A673 (cell line): ENCODE results near the gene CCDC6. TPM values are rescaled to one million over a fixed set of nuclear protein-coding genes. Genes with fewer than 3 reads are reported as not detected.
A peak's percentile ranks its signal among the peaks of the same experiment; 100 is the strongest.

Source experiments
- BruUV-seq: library from RNA; stranded (reverse); fragments of 400-500 nt; replicated peaks from 2 replicates; lab custom pipeline; 2021; lab: Mats Ljungman, UMichigan
- CTCF ChIA-PET: fragments of 300-600 bp; sonication (Branson Sonifier 250); formaldehyde crosslinking; loops from one replicate; lab custom pipeline; 2022; ENCODE audit warnings: antibody characterized with exemption; lab: Charles Lee
- POLR2A ChIA-PET: fragments of 300-600 bp; sonication (Branson Sonifier 250); formaldehyde crosslinking; loops from one replicate; lab custom pipeline; 2022; ENCODE audit warnings: antibody characterized with exemption; ENCODE audit not compliant: low non-redundant PET; lab: Charles Lee
- DNase-seq: peaks from one replicate; pipeline ENCODE4 v3.0.0-alpha.2; 2015; ENCODE audit warnings: low spot score
- H3K27ac ChIP-seq: fragments of 200-600 bp; sonication (generic); 2 replicates; pipeline ENCODE4 v1.5.1; 2016; ENCODE audit warnings: mixed run types, low read depth, mild to moderate bottlenecking, mixed read lengths, antibody characterized with exemption, low read length; ENCODE audit not compliant: poor library complexity, severe bottlenecking
- H3K27me3 ChIP-seq: fragments of 200-600 bp; sonication (generic); replicated peaks from 2 replicates; pipeline ENCODE4 v1.6.1; 2017; ENCODE audit warnings: mixed run types, low read depth, mild to moderate bottlenecking, mixed read lengths, antibody characterized with exemption, low read length; ENCODE audit not compliant: insufficient read depth, poor library complexity
- H3K36me3 ChIP-seq: fragments of 200-600 bp; sonication (generic); 2 replicates; pipeline ENCODE4 v1.6.1; 2016; ENCODE audit warnings: mixed run types, mild to moderate bottlenecking, mixed read lengths, antibody characterized with exemption, low read length; ENCODE audit not compliant: insufficient read depth, poor library complexity, severe bottlenecking
- H3K4me1 ChIP-seq: fragments of 200-600 bp; sonication (generic); 2 replicates; pipeline ENCODE4 v1.6.1; 2017; ENCODE audit warnings: mixed run types, mild to moderate bottlenecking, mixed read lengths, antibody characterized with exemption, low read length; ENCODE audit not compliant: insufficient read depth, poor library complexity, severe bottlenecking
- H3K4me3 ChIP-seq: fragments of 200-600 bp; sonication (generic); 2 replicates; pipeline ENCODE4 v1.5.1; 2016; ENCODE audit warnings: low read depth, mixed run types, mild to moderate bottlenecking, mixed read lengths, low read length; ENCODE audit not compliant: poor library complexity, severe bottlenecking
- H3K9me3 ChIP-seq: fragments of 200-600 bp; sonication (generic); 2 replicates; pipeline ENCODE4 v1.6.1; 2016; ENCODE audit warnings: mixed run types, low read depth, mild to moderate bottlenecking, mixed read lengths, antibody characterized with exemption, low read length; ENCODE audit not compliant: poor library complexity, severe bottlenecking
- EZH2 ChIP-seq: fragments of 200-600 bp; sonication (generic); IDR thresholded peaks from 2 replicates; pipeline ENCODE4 v1.6.1; 2017; ENCODE audit warnings: borderline replicate concordance, low read depth, mild to moderate bottlenecking, mixed read lengths, antibody characterized with exemption, low read length; ENCODE audit not compliant: poor library complexity, severe bottlenecking
- intact Hi-C: fragments of 100-400 bp; cut with micrococcal nuclease; formaldehyde crosslinking; loops from one replicate; pipeline ENCODE4 v1.10.0; 2022; ENCODE audit not compliant: unreplicated experiment
- total RNA-seq: library from RNA; stranded (reverse); gene quantifications from 2 replicates; pipeline ENCODE4 v1.2.3, GENCODE V29; 2021
- TF ChIP-seq, protein P1 (sequence below): fragments of 300-800, 200-600 bp; sonication (generic); conservative IDR thresholded peaks from 2 replicates; pipeline ENCODE4 v1.5.1; 2017; ENCODE audit warnings: low read depth, mild to moderate bottlenecking, antibody characterized with exemption, low read length, moderate library complexity, mixed read lengths

Gene CCDC6
- total RNA-seq, 1 experiment from 2014 or later: 28.1 TPM

DNA sequence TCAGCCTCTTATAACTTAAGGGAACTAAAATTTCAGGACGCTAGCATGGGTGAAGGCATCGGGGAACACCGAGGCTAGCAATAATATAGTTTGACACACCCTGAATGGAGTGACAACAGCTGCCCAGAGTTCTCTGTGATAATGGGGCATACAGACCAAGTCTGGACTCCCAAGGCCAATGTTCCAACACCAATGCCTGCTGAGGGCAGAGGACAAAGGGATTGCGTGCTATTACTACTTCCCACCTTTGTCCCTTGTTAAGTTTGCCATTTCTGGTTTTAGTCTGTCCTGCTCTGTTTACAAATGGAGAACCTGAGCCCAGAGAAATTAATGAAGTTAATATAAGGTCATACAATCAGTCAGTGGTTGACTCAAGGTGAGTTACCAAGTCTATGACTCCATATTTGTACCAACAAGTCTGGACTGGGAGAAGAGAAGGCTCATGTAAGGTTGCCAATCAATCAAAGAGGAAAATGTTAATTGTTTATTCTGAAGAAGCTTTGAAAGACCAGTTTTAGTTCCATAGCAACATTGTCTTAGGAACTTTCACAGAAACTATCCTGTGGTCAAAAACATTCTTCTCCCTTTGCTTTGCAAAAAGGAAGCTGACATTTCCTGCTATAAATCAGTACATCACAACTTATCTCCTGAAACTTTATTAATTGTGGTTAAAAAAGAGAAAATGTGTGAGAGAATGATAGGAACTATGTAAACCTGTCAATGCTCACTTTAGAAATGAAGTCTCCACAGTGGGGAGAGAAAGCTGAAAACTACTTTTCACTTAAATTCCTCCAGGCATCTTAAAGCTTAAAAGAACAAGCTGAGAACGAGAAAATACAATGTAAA, 74.5 kb downstream of the CCDC6 start:
- ChIA-PET POLR2A (no interaction called here), CTCF (interaction anchor here (1.5 kb wide), 1 partner anchor 206 kb away, joined by 4 read pairs; no protein-coding TSS in a partner anchor)
- BruUV-seq: no TSS peak
- Histone ChIP-seq H3K9me3 (no peaks in the 10 kb centered on the region), H3K4me3 (no peak overlapping the region), H3K36me3 (peaks cover 2% of the 10 kb centered on the region), H3K27me3 (no peaks in the 10 kb centered on the region), H3K4me1 (no peaks in the 10 kb centered on the region), H3K27ac (no peak overlapping the region)
- intact Hi-C loops: loop anchor here (5.0 to 10.0 kb wide), 2 partner anchors 203 to 590 kb away; no protein-coding TSS in a partner anchor
- TF ChIP-seq, protein P1, sequence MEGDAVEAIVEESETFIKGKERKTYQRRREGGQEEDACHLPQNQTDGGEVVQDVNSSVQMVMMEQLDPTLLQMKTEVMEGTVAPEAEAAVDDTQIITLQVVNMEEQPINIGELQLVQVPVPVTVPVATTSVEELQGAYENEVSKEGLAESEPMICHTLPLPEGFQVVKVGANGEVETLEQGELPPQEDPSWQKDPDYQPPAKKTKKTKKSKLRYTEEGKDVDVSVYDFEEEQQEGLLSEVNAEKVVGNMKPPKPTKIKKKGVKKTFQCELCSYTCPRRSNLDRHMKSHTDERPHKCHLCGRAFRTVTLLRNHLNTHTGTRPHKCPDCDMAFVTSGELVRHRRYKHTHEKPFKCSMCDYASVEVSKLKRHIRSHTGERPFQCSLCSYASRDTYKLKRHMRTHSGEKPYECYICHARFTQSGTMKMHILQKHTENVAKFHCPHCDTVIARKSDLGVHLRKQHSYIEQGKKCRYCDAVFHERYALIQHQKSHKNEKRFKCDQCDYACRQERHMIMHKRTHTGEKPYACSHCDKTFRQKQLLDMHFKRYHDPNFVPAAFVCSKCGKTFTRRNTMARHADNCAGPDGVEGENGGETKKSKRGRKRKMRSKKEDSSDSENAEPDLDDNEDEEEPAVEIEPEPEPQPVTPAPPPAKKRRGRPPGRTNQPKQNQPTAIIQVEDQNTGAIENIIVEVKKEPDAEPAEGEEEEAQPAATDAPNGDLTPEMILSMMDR: no peak
- TF ChIP-seq EZH2: no peak
- DNase-seq: no peak

DNA sequence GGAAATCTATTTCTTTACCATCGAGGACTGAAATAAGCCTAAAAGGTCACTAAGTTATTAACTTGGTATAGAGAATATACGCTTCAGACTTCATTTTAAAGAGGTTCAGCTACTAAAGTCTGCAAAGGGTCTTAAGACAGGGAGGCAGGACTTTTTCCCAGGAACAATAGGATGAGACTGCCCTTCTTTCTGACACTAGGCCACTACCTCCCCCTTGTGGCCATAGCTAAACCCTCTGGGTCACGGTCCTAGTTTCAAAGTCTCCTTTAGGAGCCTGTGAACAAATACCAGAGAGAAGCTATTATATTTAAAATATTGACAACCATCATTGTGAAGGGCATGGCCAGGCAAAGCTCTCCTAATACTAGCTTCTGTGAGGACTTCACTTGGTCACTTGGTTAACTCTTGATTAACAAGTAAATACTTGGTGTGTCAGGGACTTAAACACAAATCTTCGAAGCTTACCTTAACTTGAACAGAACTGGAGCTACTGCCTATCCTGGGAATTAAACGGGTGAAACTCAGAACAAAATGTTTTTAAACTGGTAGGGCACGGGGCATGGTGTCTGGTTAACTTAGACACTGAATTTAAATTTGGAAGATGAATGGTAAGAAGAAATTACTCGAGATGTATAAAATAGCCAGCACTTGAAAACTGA, 75.6 kb downstream of the CCDC6 start:
- Histone ChIP-seq H3K4me3 (no peak overlapping the region), H3K4me1 (no peaks in the 10 kb centered on the region), H3K27ac (no peak overlapping the region), H3K9me3 (no peaks in the 10 kb centered on the region), H3K27me3 (no peaks in the 10 kb centered on the region), H3K36me3 (peaks cover 2% of the 10 kb centered on the region)
- ChIA-PET CTCF (interaction anchor here (0.7 to 1.2 kb wide), 3 partner anchors 51 to 205 kb away, joined by 3 to 11 read pairs (median 4); no protein-coding TSS in a partner anchor), POLR2A (no interaction called here)
- no TSS peak for BruUV-seq
- no peak for TF ChIP-seq EZH2
- TF ChIP-seq, protein P1: peak; percentile 80
- DNase-seq: peak; percentile 71
- intact Hi-C loops: loop anchor here (1.0 to 10.0 kb wide), 3 partner anchors 204 to 588 kb away; no protein-coding TSS in a partner anchor

DNA sequence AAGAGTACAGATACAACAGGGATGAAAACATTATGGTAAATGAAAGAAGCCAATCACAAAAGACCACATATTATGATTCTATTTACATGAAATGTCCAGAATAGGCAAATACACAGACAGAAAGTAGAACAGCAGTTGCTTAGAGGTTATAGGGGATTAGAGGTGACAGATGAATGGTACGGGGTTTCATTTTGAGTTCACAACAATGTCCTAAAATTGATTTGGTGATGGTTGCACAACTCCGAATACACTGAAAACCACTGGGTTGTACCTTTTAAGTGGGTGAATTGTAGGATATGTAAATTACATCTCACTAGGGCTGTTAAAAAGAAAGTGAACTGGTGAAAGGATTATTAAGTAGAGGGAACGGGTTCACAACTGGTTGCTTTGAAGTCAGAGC, 76.8 kb downstream of the CCDC6 start:
- H3K27me3 ChIP-seq: no peaks in the 10 kb centered on the region
- H3K4me3 ChIP-seq: no peak overlapping the region
- H3K4me1 ChIP-seq: no peaks in the 10 kb centered on the region
- TF ChIP-seq, protein P1: no peak
- TF ChIP-seq EZH2: no peak
- peaks cover 2% of the 10 kb centered on the region for H3K36me3 ChIP-seq
- ChIA-PET CTCF (no interaction called here), POLR2A (no interaction called here)
- H3K27ac ChIP-seq: no peak overlapping the region
- no TSS peak for BruUV-seq
- intact Hi-C loops: no loop called here
- H3K9me3 ChIP-seq: no peaks in the 10 kb centered on the region
- DNase-seq: no peak
